Adrenal gland (tissue), 12 donors: ENCODE results near the gene ADAMTSL3. TPM values are rescaled to one million over a fixed set of nuclear protein-coding genes. Genes with fewer than 3 reads are reported as not detected.
"Not testable (repeated sequence)": the region's sequence is repeated elsewhere in the genome, so short reads cannot be mapped to it uniquely, and the experiment has no call there.

ENCODE experiments used
- DNase-seq, 7 donors: peaks; one replicate each; pipeline ENCODE4 v3.0.0-alpha.2; 2019 to 2020
- H3K27ac ChIP-seq, 5 donors: fragments of 200-600 bp; sonication (generic) in 4 of 5; 1 replicate in 3 of 5; 2 replicates in 2 of 5; pipeline versions ENCODE4 v1.5.1 to v1.8.0; 2016 to 2020; ENCODE audit warnings: mild to moderate bottlenecking in 1 of 5
- H3K27me3 ChIP-seq: fragments of 200-600 bp; 2 replicates; pipeline ENCODE4 v1.8.0; 2021
- H3K36me3 ChIP-seq, 2 donors: fragments of 200-600 bp; replicated peaks in 1 of 2; 1 replicate in 1 of 2; 2 replicates in 1 of 2; pipeline versions ENCODE4 v1.5.1 to v1.8.0; 2018 to 2022
- H3K4me1 ChIP-seq, 2 donors: fragments of 200-600 bp; replicated peaks in 1 of 2; 1 replicate in 1 of 2; 2 replicates in 1 of 2; pipeline versions ENCODE4 v1.5.1 to v1.8.0; 2018 to 2021
- H3K4me3 ChIP-seq, 4 donors: fragments of 200-600 bp; sonication (generic) in 3 of 4; one replicate each; pipeline ENCODE4 v1.5.1; 2016 to 2018
- H3K9me3 ChIP-seq, 3 donors: fragments of 200-600 bp; sonication (generic) in 1 of 3; replicated peaks in 1 of 3; 1 replicate in 2 of 3; 2 replicates in 1 of 3; pipeline versions ENCODE4 v1.5.1 to v1.8.0; 2016 to 2021
- POLR2A ChIP-seq, 2 donors: fragments of 450-650 bp; IDR thresholded peaks; one replicate each; pipeline ENCODE4 v1.6.1; 2017; ENCODE audit warnings: antibody characterized with exemption in 2 of 2, mild to moderate bottlenecking in 2 of 2, moderate library complexity in 1 of 2
- WGBS, 4 donors: extraction: QIAGEN DNeasy Blood & Tissue Kit in 2 of 4; methylation state at CpG; one replicate each; pipeline versions ENCODE4 v1.1.5 to v1.1.7; 2013 to 2017; 5-methylcytosine and 5-hydroxymethylcytosine counted together
- intact Hi-C, 2 donors: fragments of 100-400 bp; cut with DNase I; formaldehyde crosslinking; loops; one replicate each; pipeline versions ENCODE4 v1.14.1 to v1.15.0; 2022 to 2023
- polyA plus RNA-seq, 3 donors: library from polyadenylated mRNA; stranded (reverse); fragments of 200-250 nt in 2 of 3; fragments of 350-450 nt in 1 of 3; fragmentation: Illumina TruSeq in 1 of 3; extraction: RNeasy Lipid Tissue Mini Kit (QIAGEN cat#74804) in 1 of 3; gene quantifications; one replicate each; pipeline ENCODE4 v1.2.3, GENCODE V29; 2013 to 2014
- total RNA-seq, 9 donors: library from RNA; depleted of rRNA in 4 of 9; stranded (reverse); fragments of >200 nt in 4 of 9; fragments of 120-200 nt in 1 of 9; fragmentation: NEBNext Ultra II Directional in 1 of 9; extraction: Animal tissue kit (Norgen Biotek cat#: 25700) in 1 of 9; gene quantifications; one replicate each; pipeline versions ENCODE4 v1.1.0 to v1.2.4, GENCODE V29; 2013 to 2023
- TF ChIP-seq, protein P1 (sequence below), 6 experiments: fragments of 450-650 bp in 4 of 6; fragments of 200-600 bp in 2 of 6; sonication (generic) in 1 of 6; IDR thresholded peaks; 1 replicate in 5 of 6; 2 replicates in 1 of 6; pipeline versions ENCODE4 v1.5.1 to v1.8.0; 2016 to 2021; ENCODE audit warnings: antibody characterized with exemption in 6 of 6, mild to moderate bottlenecking in 2 of 6, moderate library complexity in 1 of 6
- donor health status: healthy with polysubstance abuse.
- donor health status: Bipolar disorder and iron deficiency.
- donor health status: DM: yes; HTN: yes; CAD: no.
- donor health status: DM: no; HTN: no; CAD: no.
- donor health status: DM: no; HTN: no; CAD: no.
- donor health status: DM: yes; HTN: yes; CAD: no.

ADAMTSL3 gene
- total and polyA plus RNA-seq, 12 donors, result 0.98 to 19.7 (median 10.5) TPM

DNA sequence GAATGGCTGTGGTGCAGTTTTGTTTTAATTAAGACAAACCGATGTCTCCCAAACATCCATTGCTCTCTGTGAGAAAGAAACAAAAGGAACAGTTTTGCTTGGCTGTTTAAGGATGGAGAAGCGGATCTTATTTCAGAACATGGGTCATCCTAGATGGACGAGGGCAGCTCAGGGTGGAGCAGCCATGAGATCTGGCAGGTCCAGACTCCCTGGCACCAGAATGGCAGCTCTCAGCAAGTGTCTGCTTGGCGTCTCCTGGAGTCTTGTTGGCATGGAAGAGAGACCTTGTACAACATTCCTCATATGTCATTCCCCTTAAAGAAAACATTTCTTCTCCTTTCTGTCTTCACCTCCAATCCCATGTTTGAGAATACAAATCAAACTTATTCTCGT lies 93.8 kb downstream of the ADAMTSL3 start:
- no peaks in the 10 kb centered on the region for H3K9me3 ChIP-seq
- H3K4me1 ChIP-seq, result no peaks in the 10 kb centered on the region
- TF ChIP-seq, protein P1, sequence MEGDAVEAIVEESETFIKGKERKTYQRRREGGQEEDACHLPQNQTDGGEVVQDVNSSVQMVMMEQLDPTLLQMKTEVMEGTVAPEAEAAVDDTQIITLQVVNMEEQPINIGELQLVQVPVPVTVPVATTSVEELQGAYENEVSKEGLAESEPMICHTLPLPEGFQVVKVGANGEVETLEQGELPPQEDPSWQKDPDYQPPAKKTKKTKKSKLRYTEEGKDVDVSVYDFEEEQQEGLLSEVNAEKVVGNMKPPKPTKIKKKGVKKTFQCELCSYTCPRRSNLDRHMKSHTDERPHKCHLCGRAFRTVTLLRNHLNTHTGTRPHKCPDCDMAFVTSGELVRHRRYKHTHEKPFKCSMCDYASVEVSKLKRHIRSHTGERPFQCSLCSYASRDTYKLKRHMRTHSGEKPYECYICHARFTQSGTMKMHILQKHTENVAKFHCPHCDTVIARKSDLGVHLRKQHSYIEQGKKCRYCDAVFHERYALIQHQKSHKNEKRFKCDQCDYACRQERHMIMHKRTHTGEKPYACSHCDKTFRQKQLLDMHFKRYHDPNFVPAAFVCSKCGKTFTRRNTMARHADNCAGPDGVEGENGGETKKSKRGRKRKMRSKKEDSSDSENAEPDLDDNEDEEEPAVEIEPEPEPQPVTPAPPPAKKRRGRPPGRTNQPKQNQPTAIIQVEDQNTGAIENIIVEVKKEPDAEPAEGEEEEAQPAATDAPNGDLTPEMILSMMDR (IDR thresholded peaks at IDR 0.05), result no peak
- no peak for TF ChIP-seq POLR2A (IDR thresholded peaks at IDR 0.05)
- 54 to 60% (median 57%) methylated on average over 5 of the region's 5 CpGs for WGBS, 4 donors
- intact Hi-C loops, result no loop called here
- no peak overlapping the region for H3K4me3 ChIP-seq
- no peaks in the 10 kb centered on the region for H3K27me3 ChIP-seq
- peak overlapping the region in 2 of 5 donors; percentile 50 to 73 for H3K27ac ChIP-seq
- H3K36me3 ChIP-seq, result no peaks in the 10 kb centered on the region
- DNase-seq, result no peak

DNA sequence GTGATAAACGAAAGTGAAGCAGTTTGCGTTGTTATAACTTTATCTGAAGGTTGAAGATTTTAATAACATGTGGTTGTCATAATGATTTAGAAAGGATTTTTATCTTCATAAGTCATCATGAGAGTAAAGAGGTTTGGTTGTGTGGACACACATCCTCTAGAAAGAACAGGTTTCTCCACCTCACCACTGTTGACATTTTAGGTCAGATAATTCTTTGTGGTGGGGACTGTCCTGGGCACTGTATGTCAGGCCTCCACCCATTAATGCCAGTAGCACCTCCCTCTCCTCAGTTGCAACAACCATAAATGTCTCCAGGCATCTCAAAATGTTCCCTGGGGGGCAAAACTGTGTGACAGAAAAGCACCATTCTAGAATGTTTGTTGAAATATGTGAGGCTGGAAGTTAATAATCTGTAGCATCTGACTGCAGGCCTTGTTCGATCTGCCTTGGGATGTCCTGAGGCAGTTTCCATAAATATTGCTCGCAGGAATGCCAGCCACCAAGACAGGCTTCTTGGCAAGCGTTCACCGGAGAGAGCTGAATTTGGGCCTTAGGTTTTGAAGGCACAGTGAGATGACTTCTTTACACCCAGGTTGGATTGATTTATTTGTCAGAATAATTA lies 100.1 kb downstream of the ADAMTSL3 start:
- no peak for DNase-seq
- Histone ChIP-seq H3K27ac (no peak overlapping the region), H3K9me3 (no peaks in the 10 kb centered on the region), H3K4me3 (no peak overlapping the region), H3K4me1 (no peaks in the 10 kb centered on the region), H3K27me3 (no peaks in the 10 kb centered on the region), H3K36me3 (no peaks in the 10 kb centered on the region)
- TF ChIP-seq POLR2A (IDR thresholded peaks at IDR 0.05), result no peak
- TF ChIP-seq, protein P1 (IDR thresholded peaks at IDR 0.05), result no peak
- 69 to 83% (median 77%) methylated on average over 6 of the region's 6 CpGs for WGBS, 4 donors
- intact Hi-C loops, result no loop called here

DNA sequence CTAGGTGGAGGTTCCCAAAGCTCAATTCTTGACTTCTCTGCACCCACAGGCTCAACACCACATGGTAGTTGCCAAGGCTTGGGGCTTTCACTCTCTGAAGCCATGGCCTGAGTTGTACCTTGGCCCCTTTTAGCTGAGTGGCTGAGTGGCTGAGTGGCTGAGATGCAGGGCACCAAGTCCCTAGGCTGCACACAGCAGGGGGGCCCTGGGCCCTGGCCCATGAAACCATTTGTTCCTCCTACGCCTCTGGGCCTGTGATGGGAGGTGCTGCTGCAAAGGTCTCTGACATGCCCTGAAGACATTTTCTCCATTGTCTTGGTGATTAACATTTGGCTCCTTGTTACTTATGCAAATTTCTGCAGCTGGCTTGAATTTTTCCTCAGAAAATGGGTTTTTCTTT lies 103.4 kb downstream of the ADAMTSL3 start:
- DNase-seq, H3K27me3 ChIP-seq, H3K4me1 ChIP-seq, H3K9me3 ChIP-seq, H3K27ac ChIP-seq, H3K36me3 ChIP-seq, H3K4me3 ChIP-seq, intact Hi-C loops: not testable (repeated sequence)
- 25 to 89% (median 84%) methylated on average over 1 of the region's 1 CpG for WGBS, 4 donors

DNA sequence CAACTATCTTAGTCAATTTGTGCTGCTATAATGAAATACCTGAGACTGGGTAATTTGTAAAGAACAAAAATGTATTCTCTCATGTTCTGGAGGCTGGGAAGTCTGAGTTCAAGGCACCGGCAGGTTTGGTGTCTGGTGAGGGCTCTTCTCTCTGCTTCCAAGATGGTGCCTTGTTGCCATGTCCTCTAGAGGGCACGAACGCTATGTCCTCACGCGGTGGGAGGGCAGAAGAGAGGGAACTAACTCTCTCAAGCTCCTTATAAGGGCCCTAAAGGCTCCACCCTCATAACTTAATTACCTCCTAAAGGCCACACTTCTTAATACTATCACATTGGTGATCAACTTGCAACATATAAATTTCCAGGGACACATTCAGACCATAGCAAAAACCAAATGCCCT lies 108.4 kb downstream of the ADAMTSL3 start:
- TF ChIP-seq POLR2A (IDR thresholded peaks at IDR 0.05), result no peak
- TF ChIP-seq, protein P1 (IDR thresholded peaks at IDR 0.05), result no peak
- Histone ChIP-seq H3K36me3 (no peaks in the 10 kb centered on the region), H3K27ac (no peak overlapping the region), H3K27me3 (no peaks in the 10 kb centered on the region), H3K4me1 (no peaks in the 10 kb centered on the region), H3K9me3 (no peaks in the 10 kb centered on the region), H3K4me3 (no peak overlapping the region)
- 90 to 98% (median 96%) methylated on average over 5 of the region's 5 CpGs for WGBS, 4 donors
- no peak for DNase-seq
- intact Hi-C loops, result no loop called here

DNA sequence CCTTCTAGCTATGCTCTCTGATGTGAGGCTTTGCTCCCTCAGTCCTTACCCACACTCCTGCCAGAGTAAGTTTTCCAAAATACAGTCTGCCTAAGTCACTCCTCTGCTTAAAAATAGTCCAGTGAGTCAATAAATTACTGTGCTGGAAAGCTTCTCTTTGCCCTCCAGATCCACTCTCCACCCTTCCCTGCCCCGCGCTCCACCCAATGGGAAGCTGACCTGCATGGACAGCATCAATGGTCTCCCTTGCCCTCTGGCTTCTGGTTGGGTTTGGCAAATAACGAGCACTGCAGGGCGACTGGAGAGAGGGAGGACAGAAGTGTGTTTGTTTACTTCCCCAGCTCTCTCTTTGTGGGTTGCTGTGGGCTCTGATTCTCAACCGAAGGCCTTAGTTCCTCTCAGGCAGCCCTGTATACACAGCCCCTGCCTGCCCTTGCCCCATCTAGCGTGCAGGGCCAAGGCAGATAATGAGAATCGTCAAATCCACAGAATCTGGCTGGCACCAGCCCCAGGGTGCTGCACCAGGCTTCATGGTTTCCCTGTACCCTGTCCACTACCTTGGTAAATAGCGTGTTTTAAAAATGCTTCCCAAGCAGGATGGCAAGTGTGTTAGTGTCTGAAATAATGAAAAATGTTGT lies 110.4 kb downstream of the ADAMTSL3 start:
- no peaks in the 10 kb centered on the region for H3K9me3 ChIP-seq
- TF ChIP-seq, protein P1 (IDR thresholded peaks at IDR 0.05), result no peak
- TF ChIP-seq POLR2A (IDR thresholded peaks at IDR 0.05), result no peak
- H3K4me3 ChIP-seq, result no peak overlapping the region
- H3K27ac ChIP-seq, result peak overlapping the region in 1 of 5 donors; percentile 10
- DNase-seq, result no peak
- H3K4me1 ChIP-seq, result no peaks in the 10 kb centered on the region
- no peaks in the 10 kb centered on the region for H3K36me3 ChIP-seq
- H3K27me3 ChIP-seq, result no peaks in the 10 kb centered on the region
- intact Hi-C loops, result no loop called here
- WGBS, 4 donors, result 56 to 72% (median 65%) methylated on average over 7 to 8 of the region's 8 CpGs
